Endometrium (tissue), 2 donors: ENCODE results near the gene OR6J1.
"Not testable (repeated sequence)": the region's sequence is repeated elsewhere in the genome, so short reads cannot be mapped to it uniquely, and the experiment has no call there.

ENCODE experiments used
- FAIRE-seq: peaks from 2 replicates; lab custom pipeline; 2012; peaks lifted over from hg19 to GRCh38; lab: Jason Lieb, UNC
- donor health status: control.
- donor health status: control.

The OR6J1 gene

GRCh38 chr14:22606380-22606779 is 37.8 kb downstream of the OR6J1 start:
- no peak for FAIRE-seq

- no peak for FAIRE-seq
These were observed 41.3 kb downstream of the OR6J1 start for GRCh38 chr14:22602862-22603261.

- FAIRE-seq = no peak
These were observed 42.2 kb downstream of the OR6J1 start for GRCh38 chr14:22601996-22602395.

GRCh38 chr14:22601456-22601855 is 42.7 kb downstream of the OR6J1 start:
- no peak for FAIRE-seq

GRCh38 chr14:22600027-22600426 is 44.1 kb downstream of the OR6J1 start:
- no peak for FAIRE-seq

- FAIRE-seq = no peak
These were observed 44.8 kb downstream of the OR6J1 start for GRCh38 chr14:22599349-22599748.

GRCh38 chr14:22598896-22599244 is 45.3 kb downstream of the OR6J1 start:
- FAIRE-seq = no peak

- FAIRE-seq = no peak
These were observed 45.9 kb downstream of the OR6J1 start, which contains the start of gene ABHD4 for GRCh38 chr14:22598099-22598895. ABHD4 (plus strand) TSS chr14:22598300; CDS start chr14:22598307, 7 bp downstream.

GRCh38 chr14:22597771-22598098 is 46.4 kb downstream of the OR6J1 start:
- no peak for FAIRE-seq

GRCh38 chr14:22597265-22597664 is 46.9 kb downstream of the OR6J1 start:
- no peak for FAIRE-seq

GRCh38 chr14:22596354-22596879 is 47.7 kb downstream of the OR6J1 start:
- no peak for FAIRE-seq

- FAIRE-seq = no peak
These were observed 49.9 kb downstream of the OR6J1 start for GRCh38 chr14:22594156-22594716.

GRCh38 chr14:22593601-22594000 is 50.6 kb downstream of the OR6J1 start:
- no peak for FAIRE-seq

GRCh38 chr14:22593189-22593588 is 51.0 kb downstream of the OR6J1 start:
- no peak for FAIRE-seq

GRCh38 chr14:22589096-22589839 is 54.9 kb downstream of the OR6J1 start, which contains the start of gene DAD1:
DAD1 (minus strand) TSS chr14:22589224; CDS start chr14:22589157, 67 bp downstream.
- FAIRE-seq = peak; percentile 98

- FAIRE-seq = no peak
These were observed 55.5 kb downstream of the OR6J1 start for GRCh38 chr14:22588526-22589095.

GRCh38 chr14:22587677-22588422 is 56.3 kb downstream of the OR6J1 start:
- not testable (repeated sequence) for FAIRE-seq

- FAIRE-seq = no peak
These were observed 56.9 kb downstream of the OR6J1 start for GRCh38 chr14:22587247-22587646.

GRCh38 chr14:22583994-22584393 is 60.2 kb downstream of the OR6J1 start:
- no peak for FAIRE-seq
